NCI-H1092 treated with DMSO at 0.1 percent for 48 hours (cell line): ENCODE results near the gene CDC20B.
A peak's percentile ranks its signal among the peaks of the same experiment; 100 is the strongest.

Source experiments
- DNase-seq: peaks from one replicate; lab custom pipeline; 2025; lab: John Stamatoyannopoulos, UW

The CDC20B gene

GRCh38 chr5:55172937-55173686, at the start of gene CDC20B:
Gene CDC20B, minus strand, starts transcription at chr5:55173177. Its CDS starts 177 bp downstream, at chr5:55173000.
- peak; percentile 67 for DNase-seq

- no peak for DNase-seq
Measured at GRCh38 chr5:55222092-55222984, 49.4 kb upstream of the CDC20B start.

GRCh38 chr5:55220433-55221185, 47.6 kb upstream of the CDC20B start:
- no peak for DNase-seq

GRCh38 chr5:55219770-55220169, 46.8 kb upstream of the CDC20B start:
- no peak for DNase-seq

GRCh38 chr5:55218967-55219366, 46.0 kb upstream of the CDC20B start:
- DNase-seq = peak; percentile 12

- no peak for DNase-seq
Measured at GRCh38 chr5:55211184-55211874, 38.4 kb upstream of the CDC20B start.

GRCh38 chr5:55205001-55205400, 32.0 kb upstream of the CDC20B start:
- DNase-seq = no peak

- no peak for DNase-seq
Measured at GRCh38 chr5:55191165-55191564, 18.2 kb upstream of the CDC20B start.

- peak; percentile 70 for DNase-seq
Measured at GRCh38 chr5:55188656-55189540, 15.9 kb upstream of the CDC20B start.

GRCh38 chr5:55187370-55187769, 14.4 kb upstream of the CDC20B start:
- DNase-seq = peak; percentile 35

GRCh38 chr5:55180016-55180415, 7.0 kb upstream of the CDC20B start:
- DNase-seq = no peak

GRCh38 chr5:55177078-55177477, 4.1 kb upstream of the CDC20B start:
- DNase-seq = no peak

GRCh38 chr5:55176176-55176818, 3.3 kb upstream of the CDC20B start:
- DNase-seq = peak; percentile 34

- DNase-seq = no peak
Measured at GRCh38 chr5:55175781-55176175, 2.8 kb upstream of the CDC20B start.

- no peak for DNase-seq
Measured at GRCh38 chr5:55173687-55174230, 782 bp upstream of the CDC20B start.

- DNase-seq = peak; percentile 73
Measured at GRCh38 chr5:55172051-55172899, 702 bp downstream of the CDC20B start.

GRCh38 chr5:55171471-55171870, 1.5 kb downstream of the CDC20B start:
- DNase-seq = no peak

- DNase-seq = no peak
Measured at GRCh38 chr5:55162666-55163065, 10.3 kb downstream of the CDC20B start.
